H1 (cell line): ENCODE results near the gene BIN1. TPM values are rescaled to one million over a fixed set of nuclear protein-coding genes. Genes with fewer than 3 reads are reported as not detected.
A peak's percentile ranks its signal among the peaks of the same experiment; 100 is the strongest.

Experiments used
- CTCF ChIA-PET: fragments of 300-600 bp; sonication (Branson Sonifier 250); formaldehyde crosslinking; loops from one replicate; lab custom pipeline; 2021; ENCODE audit not compliant: partially characterized antibody; lab: Charles Lee
- POLR2A ChIA-PET: fragments of 300-600 bp; sonication (Branson Sonifier 250); formaldehyde crosslinking; loops from one replicate; lab custom pipeline; 2021; ENCODE audit warnings: inconsistent platforms; ENCODE audit not compliant: partially characterized antibody; lab: Charles Lee
- DNase-seq, 2 experiments: peaks; one replicate each; pipeline versions ENCODE4 v3.0.0 to v3.0.0-alpha.2; 2010 to 2022; ENCODE audit warnings: low spot score in 2 of 2, low read depth in 1 of 2, mixed read lengths in 1 of 2
- FAIRE-seq: peaks from 2 replicates; lab custom pipeline; 2011; peaks lifted over from hg19 to GRCh38; lab: Jason Lieb, UNC
- H2AFZ ChIP-seq: 2 replicates; pipeline ENCODE4 v1.8.1; 2012; ENCODE audit warnings: low read length, inconsistent platforms
- H2AK5ac ChIP-seq: 2 replicates; pipeline ENCODE4 v1.6.1; 2013; ENCODE audit warnings: low read depth, low read length
- H2BK120ac ChIP-seq: replicated peaks from 2 replicates; pipeline ENCODE3; 2013; ENCODE audit warnings: low read depth, low read length, inconsistent platforms
- H2BK12ac ChIP-seq: 2 replicates; pipeline ENCODE4 v1.6.1; 2013; ENCODE audit warnings: low read depth, low read length
- H2BK15ac ChIP-seq: 2 replicates; pipeline ENCODE4 v1.6.1; 2013; ENCODE audit warnings: low read length
- H2BK20ac ChIP-seq: 2 replicates; pipeline ENCODE4 v1.6.1; 2013; ENCODE audit warnings: low read length
- H2BK5ac ChIP-seq: 2 replicates; pipeline ENCODE4 v1.6.1; 2013; ENCODE audit warnings: low read depth, low read length
- H3K14ac ChIP-seq: 2 replicates; pipeline ENCODE4 v1.6.1; 2013; ENCODE audit warnings: inconsistent platforms; ENCODE audit not compliant: insufficient read length
- H3K18ac ChIP-seq: 2 replicates; pipeline ENCODE4 v1.6.1; 2013; ENCODE audit warnings: low read length; ENCODE audit errors: extremely low read depth
- H3K23ac ChIP-seq: 2 replicates; pipeline ENCODE4 v1.6.1; 2013; ENCODE audit warnings: inconsistent platforms; ENCODE audit not compliant: insufficient read length
- H3K23me2 ChIP-seq: 2 replicates; pipeline ENCODE4 v1.6.1; 2013; ENCODE audit warnings: low read depth, low read length
- H3K27ac ChIP-seq: 2 replicates; pipeline ENCODE4 v1.6.1; 2011; ENCODE audit warnings: low read depth, low read length, inconsistent platforms
- H3K27me3 ChIP-seq, 4 experiments: replicated peaks in 1 of 4; 1 replicate in 1 of 4; 2 replicates in 3 of 4; pipeline versions ENCODE4 v1.6.1 to v1.8.1; 2011 to 2013; ENCODE audit warnings: low read length in 3 of 4, mild to moderate bottlenecking in 3 of 4, inconsistent platforms in 2 of 4, mixed read lengths in 2 of 4, moderate library complexity in 1 of 4; ENCODE audit not compliant: control insufficient read depth in 3 of 4, insufficient read depth in 3 of 4; ENCODE audit errors: extremely low read depth in 1 of 4
- H3K36me3 ChIP-seq, 4 experiments: 2 replicates each; pipeline versions ENCODE4 v1.6.1 to v1.8.1; 2011 to 2013; ENCODE audit warnings: mild to moderate bottlenecking in 4 of 4, low read length in 3 of 4, moderate library complexity in 2 of 4, control low read depth in 1 of 4, inconsistent platforms in 1 of 4; ENCODE audit not compliant: insufficient read depth in 4 of 4, control insufficient read depth in 2 of 4
- H3K4ac ChIP-seq: replicated peaks from 2 replicates; pipeline ENCODE3; 2013; ENCODE audit warnings: low read length, low read depth, mixed read lengths, inconsistent platforms; ENCODE audit not compliant: insufficient read length
- H3K4me1 ChIP-seq, 4 experiments: replicated peaks in 1 of 4; 1 replicate in 1 of 4; 2 replicates in 3 of 4; pipeline versions ENCODE4 v1.6.1 to v1.8.1; 2011 to 2013; ENCODE audit warnings: low read length in 3 of 4, inconsistent platforms in 2 of 4, mixed read lengths in 1 of 4; ENCODE audit not compliant: insufficient read depth in 4 of 4, control insufficient read depth in 3 of 4
- H3K4me2 ChIP-seq, 2 experiments: 2 replicates each; pipeline versions ENCODE4 v1.6.1 to v1.8.1; 2011 to 2013; ENCODE audit warnings: low read depth in 2 of 2, low read length in 2 of 2, control low read depth in 1 of 2, inconsistent platforms in 1 of 2, mild to moderate bottlenecking in 1 of 2; ENCODE audit not compliant: insufficient read depth in 1 of 2
- H3K4me3 ChIP-seq, 4 experiments: fragments of 200-600, 300-600 bp in 1 of 4; sonication (generic), shearing (Covaris generic), sonication (Bioruptor Twin) in 1 of 4; 2 replicates each; pipeline versions ENCODE4 v1.5.1 to v1.8.1; 2011 to 2016; ENCODE audit warnings: low read length in 4 of 4, low read depth in 3 of 4, control low read depth in 2 of 4, inconsistent platforms in 2 of 4, mild to moderate bottlenecking in 2 of 4, mixed read lengths in 1 of 4, moderate library complexity in 1 of 4; ENCODE audit not compliant: insufficient read depth in 2 of 4; ENCODE audit errors: extremely low read depth in 1 of 4
- H3K56ac ChIP-seq: replicated peaks from 2 replicates; pipeline ENCODE3; 2013; ENCODE audit warnings: low read depth, mild to moderate bottlenecking, mixed read lengths, low read length, inconsistent platforms; ENCODE audit not compliant: insufficient read length
- H3K79me1 ChIP-seq: 2 replicates; pipeline ENCODE4 v1.6.1; 2013; ENCODE audit warnings: low read depth, low read length, control low read depth
- H3K79me2 ChIP-seq, 2 experiments: 2 replicates each; pipeline versions ENCODE4 v1.6.1 to v1.8.1; 2012 to 2013; ENCODE audit warnings: low read length in 2 of 2, mild to moderate bottlenecking in 2 of 2, inconsistent platforms in 1 of 2; ENCODE audit not compliant: insufficient read depth in 2 of 2, control insufficient read depth in 1 of 2
- H3K9ac ChIP-seq, 4 experiments: replicated peaks in 1 of 4; 1 replicate in 1 of 4; 2 replicates in 3 of 4; pipeline versions ENCODE4 v1.6.1 to v1.8.1; 2011 to 2013; ENCODE audit warnings: low read depth in 3 of 4, low read length in 3 of 4, control low read depth in 2 of 4, mild to moderate bottlenecking in 2 of 4, moderate library complexity in 2 of 4, inconsistent platforms in 1 of 4; ENCODE audit errors: extremely low read depth in 1 of 4
- H3K9me3 ChIP-seq, 2 experiments: 2 replicates each; pipeline versions ENCODE4 v1.6.1 to v1.8.1; 2012 to 2013; ENCODE audit warnings: mild to moderate bottlenecking in 2 of 2, moderate library complexity in 2 of 2, control low read depth in 1 of 2, inconsistent platforms in 1 of 2, low read depth in 1 of 2, low read length in 1 of 2, mixed read lengths in 1 of 2; ENCODE audit not compliant: insufficient read depth in 2 of 2
- H4K20me1 ChIP-seq, 2 experiments: replicated peaks in 1 of 2; 2 replicates each; pipeline versions ENCODE3 to v1.8.1; 2011 to 2013; ENCODE audit warnings: inconsistent platforms in 2 of 2, low read length in 2 of 2, mild to moderate bottlenecking in 1 of 2; ENCODE audit not compliant: insufficient read depth in 2 of 2, control insufficient read depth in 1 of 2
- H4K5ac ChIP-seq: 2 replicates; pipeline ENCODE4 v1.6.1; 2013; ENCODE audit warnings: low read length, low read depth, mixed read lengths, inconsistent platforms; ENCODE audit not compliant: insufficient read length
- H4K8ac ChIP-seq: 2 replicates; pipeline ENCODE4 v1.8.0; 2013; ENCODE audit warnings: mild to moderate bottlenecking, moderate library complexity, low read length, inconsistent platforms; ENCODE audit not compliant: insufficient read depth; ENCODE audit errors: extremely low read depth
- H4K91ac ChIP-seq: replicated peaks from 2 replicates; pipeline ENCODE3; 2013; ENCODE audit warnings: low read length, mixed read lengths, inconsistent platforms; ENCODE audit not compliant: insufficient read length
- BACH1 ChIP-seq: IDR thresholded peaks from 2 replicates; pipeline ENCODE4 v1.6.1; 2012; ENCODE audit warnings: low read length, improper control_type of control experiment
- CHD1 ChIP-seq: IDR thresholded peaks from 2 replicates; pipeline ENCODE4 v1.6.1; 2012; ENCODE audit warnings: low read depth, low read length, improper control_type of control experiment
- CREB1 ChIP-seq: IDR thresholded peaks from 2 replicates; pipeline ENCODE4 v1.6.1; 2012; ENCODE audit warnings: inconsistent platforms
- CTBP2 ChIP-seq: IDR thresholded peaks from 2 replicates; pipeline ENCODE4 v1.7.0; 2011; ENCODE audit warnings: borderline replicate concordance, mild to moderate bottlenecking, moderate library complexity, mixed read lengths, low read length; ENCODE audit not compliant: insufficient read depth, insufficient read length
- EGR1 ChIP-seq: IDR thresholded peaks from 2 replicates; pipeline ENCODE4 v1.6.1; 2011; ENCODE audit warnings: low read depth, low read length, borderline replicate concordance
- EZH2 ChIP-seq: fragments of 200-600 bp; sonication (generic); IDR thresholded peaks from 2 replicates; pipeline ENCODE4 v1.7.1; 2012; ENCODE audit warnings: low read depth, mild to moderate bottlenecking, moderate library complexity, low read length, inconsistent platforms; ENCODE audit not compliant: severe bottlenecking
- PHF8 ChIP-seq: fragments of 200-600 bp; sonication (generic); conservative IDR thresholded peaks from 2 replicates; pipeline ENCODE4 v1.7.1; 2012; ENCODE audit warnings: low read depth, mild to moderate bottlenecking, inconsistent platforms, low read length, moderate library complexity
- RNF2 ChIP-seq: fragments of 200-900, 300-1000 bp; sonication (generic); IDR thresholded peaks from 2 replicates; pipeline ENCODE4 v1.7.1; 2016; ENCODE audit warnings: borderline replicate concordance, low read depth, mild to moderate bottlenecking, antibody characterized with exemption, low read length; ENCODE audit not compliant: poor library complexity, severe bottlenecking; ENCODE audit errors: missing control alignments
- SP1 ChIP-seq: IDR thresholded peaks from 2 replicates; pipeline ENCODE4 v1.6.1; 2011; ENCODE audit warnings: low read depth, low read length
- SP4 ChIP-seq: IDR thresholded peaks from 2 replicates; pipeline ENCODE4 v1.6.1; 2012; ENCODE audit warnings: low read length, inconsistent platforms
- ZNF274 ChIP-seq: IDR thresholded peaks from 2 replicates; pipeline ENCODE4 v1.7.0; 2012; ENCODE audit warnings: low read length, borderline replicate concordance; ENCODE audit errors: extremely low read depth
- WGBS, 2 experiments: shearing (Covaris generic) in 1 of 2; methylation state at CpG; one replicate each; pipeline versions ENCODE4 v1.1.6 to v1.1.7; 2013 to 2015; ENCODE audit warnings: low lambda C conversion rate in 2 of 2, mixed read lengths in 2 of 2, inconsistent platforms in 1 of 2, low coverage in 1 of 2, missing lambda C conversion rate in 1 of 2; ENCODE audit not compliant: insufficient replicate concordance in 2 of 2, insufficient coverage in 1 of 2, insufficient read length in 1 of 2; ENCODE audit errors: extremely low coverage in 1 of 2, missing lambda C conversion rate in 1 of 2; 5-methylcytosine and 5-hydroxymethylcytosine counted together
- polyA plus RNA-seq, 7 experiments: library from polyadenylated mRNA; depleted of rRNA in 3 of 7; stranded (reverse) in 5 of 7; unstranded in 2 of 7; fragments of >200 nt in 5 of 7; fragments of 200-250 nt in 2 of 7; gene quantifications; 1 replicate in 5 of 7; 2 replicates in 1 of 7; 4 replicates in 1 of 7; pipeline versions ENCODE4 v1.2.1 to v1.2.3, GENCODE V29; 2011 to 2013; ENCODE audit warnings: missing spikeins in 2 of 7, mixed read lengths in 2 of 7
- total RNA-seq: library from RNA; stranded (reverse); fragmentation: NEBNext Ultra II Directional; extraction: Animal tissue kit (Norgen Biotek cat#: 25700); gene quantifications from 2 replicates; pipeline ENCODE4 v1.2.1, GENCODE V29; 2021

The BIN1 gene
- total and polyA plus RNA-seq, 2 of the 8 experiments (the other 6 are each of a cell fraction or from before 2014, with no cell fraction given), result 23.6 to 35.6 TPM

- no peak overlapping the region for H3K56ac ChIP-seq
- peaks cover 0 to 6% (median 0%) of the 10 kb centered on the region in 4 experiments; a peak in 2 of 7 replicates for H3K4me1 ChIP-seq
- TF ChIP-seq CREB1 (no peak), EGR1 (no peak), SP1 (no peak), PHF8 (no peak), SP4 (no peak), RNF2 (no peak), CTBP2 (no peak), BACH1 (no peak), ZNF274 (no peak), CHD1 (no peak), EZH2 (no peak)
- TF ChIP-seq, all 59 proteins: peak for 0
- no peak overlapping the region for H4K5ac ChIP-seq
- CTCF ChIA-PET, result interaction anchor here (0.6 to 5.2 kb wide), 14 partner anchors 9 to 165 kb away, joined by 3 to 35 read pairs (median 4); no protein-coding TSS in a partner anchor
- H2AK5ac ChIP-seq, result no peak overlapping the region
- no peak overlapping the region for H2BK20ac ChIP-seq
- no peak overlapping the region for H3K14ac ChIP-seq
- H2BK120ac ChIP-seq, result no peak overlapping the region
- DNase-seq (no peak), FAIRE-seq (no peak)
- peak overlapping the region; percentile 36 for H4K8ac ChIP-seq
- H2BK12ac ChIP-seq, result no peak overlapping the region
- H4K20me1 ChIP-seq, result peaks cover 0 to 6% of the 10 kb centered on the region in 2 experiments
- no peak overlapping the region for H3K4me3 ChIP-seq
- POLR2A ChIA-PET, result no interaction called here
- no peak overlapping the region for H2AFZ ChIP-seq
- no peak overlapping the region for H3K23ac ChIP-seq
- H3K79me2 ChIP-seq, result no peaks in the 10 kb centered on the region
- no peaks in the 10 kb centered on the region for H3K27me3 ChIP-seq
- H3K4me2 ChIP-seq, result no peak overlapping the region
- no peak overlapping the region for H2BK15ac ChIP-seq
- H3K36me3 ChIP-seq, result no peaks in the 10 kb centered on the region
- no peak overlapping the region for H3K4ac ChIP-seq
- no peak overlapping the region for H3K18ac ChIP-seq
- H3K23me2 ChIP-seq, result no peaks in the 10 kb centered on the region
- no peak overlapping the region for H3K27ac ChIP-seq
- WGBS, 2 experiments, result 89% methylated on average over 19 of the region's 19 CpGs; no CpG with 5 or more reads in 1 of the 2 experiments
- H2BK5ac ChIP-seq, result no peak overlapping the region; the same call in 1 of the 2 replicates
- H3K79me1 ChIP-seq, result no peaks in the 10 kb centered on the region
- no peak overlapping the region for H3K9ac ChIP-seq
- no peaks in the 10 kb centered on the region for H3K9me3 ChIP-seq
- H4K91ac ChIP-seq, result no peak overlapping the region
Measured at GRCh38 chr2:127052771-127053691, 53.9 kb downstream of the BIN1 start.
